Measurements from ENCODE around the gene KDM4B.
"Not testable (repeated sequence)": the region's sequence is repeated elsewhere in the genome, so short reads cannot be mapped to it uniquely, and the experiment has no call there.

Gene KDM4B

DNA sequence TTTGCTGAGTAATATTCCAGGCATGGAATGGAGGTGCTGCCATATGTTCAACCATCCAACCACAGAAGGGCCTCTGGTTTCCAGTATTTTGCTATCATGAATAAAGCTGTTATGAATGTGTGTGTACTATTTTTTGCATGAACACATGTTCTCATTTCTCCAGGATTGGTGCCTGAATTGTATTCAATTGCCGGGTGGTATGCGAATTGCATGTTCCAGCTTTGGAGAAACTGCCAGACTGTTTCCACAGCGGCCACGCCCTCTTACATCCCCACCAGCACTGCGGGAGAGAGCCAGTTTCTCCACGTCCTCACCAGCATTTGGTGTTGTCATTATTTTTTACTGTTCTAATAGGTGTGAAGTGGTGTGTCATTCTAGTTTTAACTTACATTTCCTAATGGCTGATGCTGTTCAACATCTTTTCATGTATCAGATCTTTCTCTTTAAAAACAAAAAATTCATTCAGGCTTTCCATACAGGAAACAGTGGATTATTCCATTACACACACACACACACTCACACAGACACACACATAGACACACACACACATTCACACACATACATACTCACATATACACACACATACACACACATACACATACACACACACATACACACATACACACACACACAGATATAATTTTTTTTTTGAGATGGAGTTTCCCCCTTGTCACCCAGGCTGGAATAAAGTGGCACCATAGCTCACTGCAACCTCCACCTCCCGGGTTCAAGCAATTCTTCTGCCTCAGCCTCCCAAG is 217.6 kb downstream of the KDM4B start:
- DNase-seq: no peak

- no peak for DNase-seq
Measured at GRCh38 chr19:5188548-5189317, 219.8 kb downstream of the KDM4B start.

- DNase-seq: no peak
Measured at GRCh38 chr19:5189318-5189607, 220.3 kb downstream of the KDM4B start.

GRCh38 chr19:5191091-5191490 is 222.2 kb downstream of the KDM4B start:
- DNase-seq: no peak

- no peak for DNase-seq
Measured at GRCh38 chr19:5192568-5192967, 223.7 kb downstream of the KDM4B start.

GRCh38 chr19:5193192-5193591 is 224.3 kb downstream of the KDM4B start:
- DNase-seq: no peak

GRCh38 chr19:5194641-5195040 is 225.7 kb downstream of the KDM4B start:
- DNase-seq: no peak

GRCh38 chr19:5195587-5195986 is 226.7 kb downstream of the KDM4B start:
- DNase-seq: not testable (repeated sequence)

DNA sequence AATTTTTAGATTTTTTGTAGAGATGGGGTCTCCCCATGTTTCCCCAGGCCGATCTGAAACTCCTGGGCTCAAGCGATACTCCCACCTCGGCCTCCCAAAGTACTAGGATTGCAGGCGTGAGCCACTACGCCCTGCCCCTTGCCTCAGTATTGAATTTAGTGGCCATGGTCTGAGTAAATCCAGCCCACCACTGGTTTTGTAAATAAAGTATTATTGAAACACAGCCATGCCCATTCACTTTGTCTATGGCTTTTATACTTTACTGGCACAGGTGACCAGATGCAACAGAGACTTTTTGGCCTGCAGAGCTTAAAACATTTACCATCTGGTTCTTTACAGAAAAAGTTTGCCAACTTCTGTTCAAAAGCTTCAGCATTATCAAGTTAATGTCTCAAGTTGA is 227.9 kb downstream of the KDM4B start:
- no peak for DNase-seq

DNA sequence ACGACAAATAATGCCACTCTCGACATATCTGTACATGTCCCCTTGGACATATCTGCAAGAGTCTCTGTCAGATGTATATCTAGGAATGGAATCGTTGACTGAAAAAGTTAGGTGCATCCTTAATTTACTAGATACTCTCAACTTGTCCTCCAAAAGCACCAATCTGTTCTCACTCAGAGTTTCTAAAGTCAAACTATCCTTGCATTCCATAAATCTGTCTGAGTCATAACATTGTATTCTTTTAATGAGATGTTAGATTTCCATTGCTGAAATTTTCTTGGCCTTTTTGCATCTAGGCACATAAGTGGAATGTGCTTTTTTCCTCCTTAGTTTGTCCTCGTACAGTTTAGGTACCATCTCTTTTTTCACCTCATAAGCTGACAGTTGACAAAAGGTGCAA is 231.9 kb downstream of the KDM4B start:
- no peak for DNase-seq

DNA sequence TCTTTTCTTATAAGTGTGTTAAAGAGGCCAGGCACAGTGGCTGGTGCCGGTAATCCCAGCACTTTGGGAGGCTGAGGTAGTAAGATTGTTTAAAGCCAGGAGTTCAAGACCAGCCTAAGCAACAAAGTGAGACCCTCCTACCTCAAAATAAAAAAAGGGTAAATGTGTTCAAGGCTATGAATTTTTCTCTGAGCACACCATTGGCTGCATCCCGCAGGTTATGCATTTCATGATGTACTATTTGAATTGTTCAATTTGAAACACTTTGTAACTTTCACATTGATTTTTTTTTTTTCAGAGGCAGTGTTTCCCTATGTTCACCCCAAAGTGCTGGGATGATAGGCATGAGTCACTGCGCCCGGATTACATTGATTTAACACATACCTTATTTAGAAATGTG is 233.6 kb downstream of the KDM4B start:
- DNase-seq: no peak
